HL-60 (cell line): ENCODE data around the gene SYNGAP1.
"Not testable (repeated sequence)": the region's sequence is repeated elsewhere in the genome, so short reads cannot be mapped to it uniquely, and the experiment has no call there.

Experiments used
- CTCF ChIP-seq: IDR thresholded peaks from one replicate; pipeline ENCODE4 v1.5.1; 2011; ENCODE audit warnings: low read length, control low read depth, inconsistent platforms; ENCODE audit not compliant: insufficient read depth
- GABPA ChIP-seq: IDR thresholded peaks from 2 replicates; pipeline ENCODE4 v1.6.1; 2012; ENCODE audit warnings: low read depth
- POLR2AphosphoS5 ChIP-seq: IDR thresholded peaks from 2 replicates; pipeline ENCODE4 v1.6.1; 2012; ENCODE audit warnings: low read depth
- REST ChIP-seq: IDR thresholded peaks from 2 replicates; pipeline ENCODE4 v1.6.1; 2012; ENCODE audit warnings: low read depth; ENCODE audit not compliant: insufficient replicate concordance
- SPI1 ChIP-seq: IDR thresholded peaks from 2 replicates; pipeline ENCODE4 v1.6.1; 2012; ENCODE audit warnings: low read depth, mild to moderate bottlenecking, borderline replicate concordance

GRCh38 chr6:33484673-33485262, 64.9 kb downstream of the SYNGAP1 start:
- TF ChIP-seq CTCF, POLR2AphosphoS5, REST, GABPA, SPI1: not testable (repeated sequence)
